Measurements from ENCODE around the gene CRACR2A. TPM values are rescaled to one million over a fixed set of nuclear protein-coding genes. Genes with fewer than 3 reads are reported as not detected.

CRACR2A gene
- total and polyA plus RNA-seq, 4 donors, result 1.2 to 2.1 (median 1.8) TPM

Small RNAs within 50 kb of the gene (small RNA-seq; reads per million reads assigned to genes)
- gene RNU6-174P (ENCODE audit: low replicate concordance), result not detected

Other genes starting within 250 kb of the CRACR2A start
- 10 to 100 TPM in 1 of 2 donors, 1 to 10 TPM in 1; 9.6 to 12.0 TPM for gene PARP11, start 120.3 kb upstream of the CRACR2A start, total RNA-seq
- gene PARP11, start 120.3 kb upstream of the CRACR2A start, polyA plus RNA-seq (ENCODE audit: insufficient read length in 2 of 2), result 10 to 100 TPM; 10.1 to 11.2 TPM